A673 (cell line): ENCODE measurements around the gene KIF1A. TPM values are rescaled to one million over a fixed set of nuclear protein-coding genes. Genes with fewer than 3 reads are reported as not detected.

ENCODE experiments used
- BruUV-seq: library from RNA; stranded (reverse); fragments of 400-500 nt; replicated peaks from 2 replicates; lab custom pipeline; 2021; lab: Mats Ljungman, UMichigan
- CTCF ChIA-PET: fragments of 300-600 bp; sonication (Branson Sonifier 250); formaldehyde crosslinking; loops from one replicate; lab custom pipeline; 2022; ENCODE audit warnings: antibody characterized with exemption; lab: Charles Lee
- POLR2A ChIA-PET: fragments of 300-600 bp; sonication (Branson Sonifier 250); formaldehyde crosslinking; loops from one replicate; lab custom pipeline; 2022; ENCODE audit warnings: antibody characterized with exemption; ENCODE audit not compliant: low non-redundant PET; lab: Charles Lee
- DNase-seq: peaks from one replicate; pipeline ENCODE4 v3.0.0-alpha.2; 2015; ENCODE audit warnings: low spot score
- H3K27ac ChIP-seq: fragments of 200-600 bp; sonication (generic); 2 replicates; pipeline ENCODE4 v1.5.1; 2016; ENCODE audit warnings: mixed run types, low read depth, mild to moderate bottlenecking, mixed read lengths, antibody characterized with exemption, low read length; ENCODE audit not compliant: poor library complexity, severe bottlenecking
- H3K27me3 ChIP-seq: fragments of 200-600 bp; sonication (generic); replicated peaks from 2 replicates; pipeline ENCODE4 v1.6.1; 2017; ENCODE audit warnings: mixed run types, low read depth, mild to moderate bottlenecking, mixed read lengths, antibody characterized with exemption, low read length; ENCODE audit not compliant: insufficient read depth, poor library complexity
- H3K36me3 ChIP-seq: fragments of 200-600 bp; sonication (generic); 2 replicates; pipeline ENCODE4 v1.6.1; 2016; ENCODE audit warnings: mixed run types, mild to moderate bottlenecking, mixed read lengths, antibody characterized with exemption, low read length; ENCODE audit not compliant: insufficient read depth, poor library complexity, severe bottlenecking
- H3K4me1 ChIP-seq: fragments of 200-600 bp; sonication (generic); 2 replicates; pipeline ENCODE4 v1.6.1; 2017; ENCODE audit warnings: mixed run types, mild to moderate bottlenecking, mixed read lengths, antibody characterized with exemption, low read length; ENCODE audit not compliant: insufficient read depth, poor library complexity, severe bottlenecking
- H3K4me3 ChIP-seq: fragments of 200-600 bp; sonication (generic); 2 replicates; pipeline ENCODE4 v1.5.1; 2016; ENCODE audit warnings: low read depth, mixed run types, mild to moderate bottlenecking, mixed read lengths, low read length; ENCODE audit not compliant: poor library complexity, severe bottlenecking
- H3K9me3 ChIP-seq: fragments of 200-600 bp; sonication (generic); 2 replicates; pipeline ENCODE4 v1.6.1; 2016; ENCODE audit warnings: mixed run types, low read depth, mild to moderate bottlenecking, mixed read lengths, antibody characterized with exemption, low read length; ENCODE audit not compliant: poor library complexity, severe bottlenecking
- EZH2 ChIP-seq: fragments of 200-600 bp; sonication (generic); IDR thresholded peaks from 2 replicates; pipeline ENCODE4 v1.6.1; 2017; ENCODE audit warnings: borderline replicate concordance, low read depth, mild to moderate bottlenecking, mixed read lengths, antibody characterized with exemption, low read length; ENCODE audit not compliant: poor library complexity, severe bottlenecking
- intact Hi-C: fragments of 100-400 bp; cut with micrococcal nuclease; formaldehyde crosslinking; loops from one replicate; pipeline ENCODE4 v1.10.0; 2022; ENCODE audit not compliant: unreplicated experiment
- total RNA-seq: library from RNA; stranded (reverse); gene quantifications from 2 replicates; pipeline ENCODE4 v1.2.3, GENCODE V29; 2021
- TF ChIP-seq, protein P1 (sequence below): fragments of 300-800, 200-600 bp; sonication (generic); conservative IDR thresholded peaks from 2 replicates; pipeline ENCODE4 v1.5.1; 2017; ENCODE audit warnings: low read depth, mild to moderate bottlenecking, antibody characterized with exemption, low read length, moderate library complexity, mixed read lengths

KIF1A gene
- total RNA-seq, 1 experiment from 2014 or later = 330 TPM

DNA sequence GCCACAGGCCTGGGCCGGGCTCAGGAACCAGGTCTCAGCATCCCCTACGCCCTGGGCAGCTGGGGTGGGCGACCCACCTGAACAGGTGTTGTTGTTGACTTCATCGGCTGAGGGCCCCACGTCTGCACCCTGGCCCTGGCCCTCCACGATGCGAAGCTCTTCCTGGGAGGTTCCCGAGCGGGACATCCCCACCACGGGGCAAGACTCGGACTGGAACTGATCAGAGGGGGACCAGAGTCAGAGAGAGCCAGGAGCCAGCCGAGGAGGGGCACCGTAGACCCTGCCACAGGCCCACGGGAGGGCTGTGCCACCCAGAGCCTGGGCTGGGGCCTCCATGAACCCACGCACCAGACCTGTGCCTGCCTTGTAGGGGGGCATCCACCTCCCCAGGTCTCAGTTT lies 74.1 kb downstream of the KIF1A start:
- BruUV-seq = no TSS peak
- H3K27ac ChIP-seq = no peak overlapping the region
- H3K9me3 ChIP-seq = no peaks in the 10 kb centered on the region
- TF ChIP-seq EZH2 = no peak
- TF ChIP-seq, protein P1, sequence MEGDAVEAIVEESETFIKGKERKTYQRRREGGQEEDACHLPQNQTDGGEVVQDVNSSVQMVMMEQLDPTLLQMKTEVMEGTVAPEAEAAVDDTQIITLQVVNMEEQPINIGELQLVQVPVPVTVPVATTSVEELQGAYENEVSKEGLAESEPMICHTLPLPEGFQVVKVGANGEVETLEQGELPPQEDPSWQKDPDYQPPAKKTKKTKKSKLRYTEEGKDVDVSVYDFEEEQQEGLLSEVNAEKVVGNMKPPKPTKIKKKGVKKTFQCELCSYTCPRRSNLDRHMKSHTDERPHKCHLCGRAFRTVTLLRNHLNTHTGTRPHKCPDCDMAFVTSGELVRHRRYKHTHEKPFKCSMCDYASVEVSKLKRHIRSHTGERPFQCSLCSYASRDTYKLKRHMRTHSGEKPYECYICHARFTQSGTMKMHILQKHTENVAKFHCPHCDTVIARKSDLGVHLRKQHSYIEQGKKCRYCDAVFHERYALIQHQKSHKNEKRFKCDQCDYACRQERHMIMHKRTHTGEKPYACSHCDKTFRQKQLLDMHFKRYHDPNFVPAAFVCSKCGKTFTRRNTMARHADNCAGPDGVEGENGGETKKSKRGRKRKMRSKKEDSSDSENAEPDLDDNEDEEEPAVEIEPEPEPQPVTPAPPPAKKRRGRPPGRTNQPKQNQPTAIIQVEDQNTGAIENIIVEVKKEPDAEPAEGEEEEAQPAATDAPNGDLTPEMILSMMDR = no peak
- H3K4me3 ChIP-seq = no peak overlapping the region
- no peaks in the 10 kb centered on the region for H3K27me3 ChIP-seq
- POLR2A ChIA-PET = no interaction called here
- CTCF ChIA-PET = no interaction called here
- peaks cover 71% of the 10 kb centered on the region for H3K36me3 ChIP-seq
- intact Hi-C loops = no loop called here
- DNase-seq = no peak
- no peaks in the 10 kb centered on the region for H3K4me1 ChIP-seq

DNA sequence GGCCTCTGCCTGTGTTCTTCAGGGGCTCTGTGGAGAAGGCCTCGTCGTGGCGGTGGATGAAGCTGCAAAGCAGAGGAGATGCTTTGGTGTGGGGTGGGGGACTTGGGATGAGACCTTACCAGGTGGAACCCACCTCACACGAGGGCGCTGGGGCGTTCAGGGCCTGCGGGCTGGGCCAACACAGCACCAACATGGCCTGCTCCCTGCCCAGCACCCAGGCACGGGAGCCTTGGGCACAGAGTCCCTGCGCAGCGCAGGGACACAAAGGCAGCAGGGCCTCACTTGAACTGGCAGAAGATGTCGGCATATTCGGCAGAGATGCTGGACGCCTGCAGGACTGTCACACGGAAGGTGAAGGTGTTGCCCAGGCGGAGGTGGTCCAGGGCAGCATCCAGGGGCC lies 74.6 kb downstream of the KIF1A start:
- TF ChIP-seq, protein P1 = no peak
- no peak for TF ChIP-seq EZH2
- Histone ChIP-seq H3K9me3 (no peaks in the 10 kb centered on the region), H3K4me3 (no peak overlapping the region), H3K27ac (no peak overlapping the region), H3K4me1 (no peaks in the 10 kb centered on the region), H3K36me3 (peaks cover 74% of the 10 kb centered on the region), H3K27me3 (no peaks in the 10 kb centered on the region)
- ChIA-PET POLR2A (no interaction called here), CTCF (no interaction called here)
- BruUV-seq = no TSS peak
- intact Hi-C loops = no loop called here
- DNase-seq = no peak

DNA sequence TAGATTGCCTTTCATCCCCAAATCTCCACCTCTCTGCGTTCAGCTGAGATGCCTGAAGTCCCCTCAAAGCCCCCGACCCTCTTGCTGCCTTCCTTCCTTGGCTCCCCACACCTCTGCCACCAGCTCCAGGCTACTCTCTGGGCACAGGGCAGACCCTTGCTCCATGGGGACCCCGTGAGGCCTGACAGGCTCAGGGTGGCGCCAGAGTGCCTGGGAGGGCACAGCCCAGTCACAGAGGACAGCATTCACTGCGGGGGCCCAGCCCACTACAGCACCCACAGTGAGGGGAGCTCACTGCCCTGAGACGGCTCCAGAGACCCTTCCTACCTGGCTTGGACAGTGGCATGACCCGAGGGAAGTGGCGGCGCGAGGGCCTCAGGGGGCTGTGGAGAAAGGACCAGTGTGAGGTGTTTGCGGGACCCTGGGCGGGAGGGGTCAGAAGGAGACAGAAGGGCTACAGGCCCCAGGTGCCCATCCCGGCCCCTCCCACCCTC lies 77.4 kb downstream of the KIF1A start:
- Histone ChIP-seq H3K9me3 (no peaks in the 10 kb centered on the region), H3K27me3 (no peaks in the 10 kb centered on the region), H3K27ac (no peak overlapping the region), H3K36me3 (peaks cover 82% of the 10 kb centered on the region), H3K4me1 (no peaks in the 10 kb centered on the region), H3K4me3 (no peak overlapping the region)
- intact Hi-C loops = no loop called here
- TF ChIP-seq EZH2 = no peak
- TF ChIP-seq, protein P1 = no peak
- no TSS peak for BruUV-seq
- POLR2A ChIA-PET = no interaction called here
- CTCF ChIA-PET = no interaction called here
- DNase-seq = no peak
